Testis (tissue), 3 donors: ENCODE data around the gene ADARB1. TPM values are rescaled to one million over a fixed set of nuclear protein-coding genes. Genes with fewer than 3 reads are reported as not detected.

Experiments used
- DNase-seq: peaks from one replicate; pipeline ENCODE4 v3.0.0-alpha.2; 2019
- H3K27ac ChIP-seq, 2 donors: fragments of 200-600 bp; sonication (generic); one replicate each; pipeline ENCODE4 v1.5.1; 2019
- H3K27me3 ChIP-seq: fragments of 200-600 bp; sonication (generic); one replicate; pipeline ENCODE4 v1.5.1; 2019
- H3K36me3 ChIP-seq: fragments of 200-600 bp; sonication (generic); one replicate; pipeline ENCODE4 v1.5.1; 2017; ENCODE audit warnings: low read depth; ENCODE audit errors: missing control alignments
- H3K4me1 ChIP-seq: fragments of 200-600 bp; sonication (generic); one replicate; pipeline ENCODE4 v1.5.1; 2019
- H3K4me3 ChIP-seq, 2 donors: fragments of 200-600 bp; sonication (generic); one replicate each; pipeline ENCODE4 v1.5.1; 2017 to 2019
- H3K9me3 ChIP-seq: fragments of 200-600 bp; sonication (generic); one replicate; pipeline ENCODE4 v1.5.1; 2017
- POLR2A ChIP-seq: fragments of 450-650 bp; IDR thresholded peaks from one replicate; pipeline ENCODE4 v1.6.1; 2017; ENCODE audit warnings: antibody characterized with exemption, mild to moderate bottlenecking, moderate library complexity
- WGBS, 2 donors: methylation state at CpG; one replicate each; pipeline ENCODE4 v1.1.5; 2018; 5-methylcytosine and 5-hydroxymethylcytosine counted together
- intact Hi-C: fragments of 100-400 bp; cut with DNase I; formaldehyde crosslinking; loops from one replicate; pipeline ENCODE4 v1.15.1; 2023; ENCODE audit warnings: low total_unique reads
- polyA plus RNA-seq: library from polyadenylated mRNA; stranded (reverse); fragments of 350-450 nt; fragmentation: Illumina TruSeq; extraction: RNeasy Lipid Tissue Mini Kit (QIAGEN cat#74804); gene quantifications from one replicate; pipeline ENCODE4 v1.2.3, GENCODE V29; 2014; ENCODE audit warnings: low read depth, low replicate concordance; ENCODE audit not compliant: insufficient read depth
- total RNA-seq, 2 donors: library from RNA; depleted of rRNA; stranded (reverse); fragments of >200 nt; gene quantifications; one replicate each; pipeline ENCODE4 v1.2.3, GENCODE V29; 2016
- TF ChIP-seq, protein P1 (sequence below), 3 experiments: fragments of 450-650 bp in 2 of 3; fragments of 200-600 bp in 1 of 3; sonication (generic) in 1 of 3; IDR thresholded peaks; one replicate each; pipeline ENCODE4 v1.5.1; 2016 to 2019; ENCODE audit warnings: antibody characterized with exemption in 3 of 3, mild to moderate bottlenecking in 2 of 3, moderate library complexity in 1 of 3

ADARB1 gene
- total and polyA plus RNA-seq, 3 donors from 2014 or later = 17.6 to 23.0 (median 17.6) TPM

DNA sequence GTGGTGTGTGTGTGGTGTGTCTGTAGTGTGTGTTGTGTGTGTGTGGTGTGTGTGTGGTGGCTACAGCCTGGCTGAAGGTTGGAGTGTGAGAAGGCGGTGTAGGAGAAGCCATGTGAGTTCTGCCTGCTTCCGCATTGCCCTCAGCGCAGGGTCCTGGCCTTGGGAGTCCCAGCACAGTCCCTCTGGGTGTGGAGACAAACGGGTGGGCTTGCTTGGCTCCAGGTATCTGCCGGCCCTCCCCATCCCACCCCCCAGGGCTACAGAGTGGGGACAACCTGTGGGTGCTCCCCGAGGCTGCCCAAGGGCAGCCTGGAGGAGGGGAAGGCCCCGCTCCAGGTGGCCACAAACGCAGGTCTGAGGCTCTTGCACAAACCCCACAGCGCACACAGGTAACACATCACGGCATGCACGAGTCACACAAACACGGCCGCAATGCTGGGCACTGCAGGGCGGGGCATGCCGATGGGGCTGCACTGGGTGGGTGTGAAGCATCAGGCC is 31.7 kb upstream of the ADARB1 start:
- no peak overlapping the region for H3K27ac ChIP-seq
- TF ChIP-seq, protein P1, sequence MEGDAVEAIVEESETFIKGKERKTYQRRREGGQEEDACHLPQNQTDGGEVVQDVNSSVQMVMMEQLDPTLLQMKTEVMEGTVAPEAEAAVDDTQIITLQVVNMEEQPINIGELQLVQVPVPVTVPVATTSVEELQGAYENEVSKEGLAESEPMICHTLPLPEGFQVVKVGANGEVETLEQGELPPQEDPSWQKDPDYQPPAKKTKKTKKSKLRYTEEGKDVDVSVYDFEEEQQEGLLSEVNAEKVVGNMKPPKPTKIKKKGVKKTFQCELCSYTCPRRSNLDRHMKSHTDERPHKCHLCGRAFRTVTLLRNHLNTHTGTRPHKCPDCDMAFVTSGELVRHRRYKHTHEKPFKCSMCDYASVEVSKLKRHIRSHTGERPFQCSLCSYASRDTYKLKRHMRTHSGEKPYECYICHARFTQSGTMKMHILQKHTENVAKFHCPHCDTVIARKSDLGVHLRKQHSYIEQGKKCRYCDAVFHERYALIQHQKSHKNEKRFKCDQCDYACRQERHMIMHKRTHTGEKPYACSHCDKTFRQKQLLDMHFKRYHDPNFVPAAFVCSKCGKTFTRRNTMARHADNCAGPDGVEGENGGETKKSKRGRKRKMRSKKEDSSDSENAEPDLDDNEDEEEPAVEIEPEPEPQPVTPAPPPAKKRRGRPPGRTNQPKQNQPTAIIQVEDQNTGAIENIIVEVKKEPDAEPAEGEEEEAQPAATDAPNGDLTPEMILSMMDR (IDR thresholded peaks at IDR 0.05) = no peak
- no peak for TF ChIP-seq POLR2A
- no peaks in the 10 kb centered on the region for H3K36me3 ChIP-seq
- H3K4me3 ChIP-seq = no peak overlapping the region
- intact Hi-C loops = no loop called here
- H3K27me3 ChIP-seq = no peaks in the 10 kb centered on the region
- H3K4me1 ChIP-seq = peaks cover 7% of the 10 kb centered on the region
- no peak for DNase-seq
- no peaks in the 10 kb centered on the region for H3K9me3 ChIP-seq
- WGBS, 2 donors = 87 to 89% methylated on average over 5 to 15 of the region's 15 CpGs

DNA sequence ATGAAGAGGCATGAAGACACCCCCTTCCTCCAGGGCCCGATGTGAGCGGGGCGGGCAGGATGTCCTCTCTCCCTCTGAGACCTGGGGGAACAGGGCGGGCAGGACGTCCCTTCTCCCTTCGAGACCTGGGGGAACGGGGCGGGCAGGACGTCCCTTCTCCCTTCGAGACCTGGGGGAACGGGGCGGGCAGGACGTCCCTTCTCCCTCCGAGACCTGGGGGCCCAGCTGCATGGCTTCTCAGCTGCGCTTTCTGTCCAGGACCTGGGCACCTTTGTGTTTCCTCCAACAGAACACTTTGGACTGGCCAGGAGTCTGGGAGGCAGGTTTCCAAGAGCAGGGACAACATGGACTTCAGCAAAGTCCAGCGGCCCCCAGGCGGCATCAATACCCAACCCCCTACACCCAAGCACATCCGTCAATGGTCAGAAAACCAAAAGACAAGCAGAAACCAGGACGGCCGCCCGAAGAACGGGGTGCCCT is 30.8 kb upstream of the ADARB1 start:
- H3K27ac ChIP-seq = no peak overlapping the region
- peaks cover 7% of the 10 kb centered on the region for H3K4me1 ChIP-seq
- no peaks in the 10 kb centered on the region for H3K27me3 ChIP-seq
- intact Hi-C loops = no loop called here
- H3K36me3 ChIP-seq = no peaks in the 10 kb centered on the region
- no peak for DNase-seq
- no peak overlapping the region for H3K4me3 ChIP-seq
- no peaks in the 10 kb centered on the region for H3K9me3 ChIP-seq
- 88 to 93% methylated on average over 22 of the region's 22 CpGs for WGBS, 2 donors
- TF ChIP-seq, protein P1 (IDR thresholded peaks at IDR 0.05) = no peak
- TF ChIP-seq POLR2A = no peak

DNA sequence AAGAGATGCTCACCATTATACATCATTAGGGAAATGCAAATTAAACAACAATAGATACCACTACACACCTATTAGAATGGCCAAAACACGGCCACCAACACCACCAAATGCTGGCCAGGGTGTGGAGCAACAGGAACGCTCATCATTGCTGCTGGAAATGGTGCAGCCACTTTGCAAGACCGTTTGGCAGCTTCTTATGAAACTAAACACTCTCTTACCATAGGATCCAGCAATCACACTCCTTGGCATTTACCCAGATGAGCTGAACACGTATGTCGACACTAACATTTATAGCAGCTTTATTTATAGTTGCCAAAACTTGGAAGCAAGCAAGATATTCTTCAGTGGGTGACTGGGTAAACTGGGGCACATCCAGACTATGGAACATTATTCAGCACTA is 28.9 kb upstream of the ADARB1 start:
- TF ChIP-seq POLR2A = no peak
- TF ChIP-seq, protein P1 (IDR thresholded peaks at IDR 0.05) = no peak
- Histone ChIP-seq H3K4me1 (peaks cover 2% of the 10 kb centered on the region), H3K27ac (no peak overlapping the region), H3K36me3 (no peaks in the 10 kb centered on the region), H3K27me3 (no peaks in the 10 kb centered on the region), H3K4me3 (no peak overlapping the region), H3K9me3 (no peaks in the 10 kb centered on the region)
- no peak for DNase-seq
- 70 to 79% methylated on average over 5 of the region's 5 CpGs for WGBS, 2 donors
- intact Hi-C loops = no loop called here

DNA sequence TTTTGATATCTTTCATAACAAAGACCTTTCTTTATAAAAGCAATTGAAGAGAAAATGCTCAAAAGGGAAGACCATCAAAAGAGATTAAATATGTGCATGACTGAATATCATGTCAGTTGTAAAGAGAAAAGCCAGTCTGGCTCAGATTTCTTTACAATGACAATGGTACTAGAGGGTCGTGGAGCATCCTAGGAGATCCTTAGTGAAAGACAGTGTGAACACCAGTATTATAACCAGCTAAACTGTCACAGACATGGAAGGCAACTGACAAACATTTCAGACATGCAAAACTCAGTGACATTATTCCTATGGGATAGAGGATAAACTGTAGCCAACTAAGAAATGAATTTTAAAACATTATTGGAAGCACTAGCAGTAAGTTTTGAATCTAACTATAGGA is 27.1 kb upstream of the ADARB1 start:
- no peak for DNase-seq
- no peaks in the 10 kb centered on the region for H3K4me1 ChIP-seq
- 87 to 89% methylated on average over 1 of the region's 1 CpG for WGBS, 2 donors

More for the DNA sequence above, 27.1 kb upstream of the ADARB1 start:
- Histone ChIP-seq H3K27ac (no peak overlapping the region), H3K9me3 (no peaks in the 10 kb centered on the region), H3K27me3 (no peaks in the 10 kb centered on the region), H3K4me3 (no peak overlapping the region), H3K36me3 (no peaks in the 10 kb centered on the region)
- TF ChIP-seq, protein P1 (IDR thresholded peaks at IDR 0.05) = no peak
- TF ChIP-seq POLR2A = no peak
- intact Hi-C loops = no loop called here
